HTR-8/SVneo (cell line): Measurements from ENCODE around the gene METTL18.
A peak's percentile ranks its signal among the peaks of the same experiment; 100 is the strongest.
"Not testable (repeated sequence)": the region's sequence is repeated elsewhere in the genome, so short reads cannot be mapped to it uniquely, and the experiment has no call there.

ENCODE experiments used
- DNase-seq: peaks from one replicate; pipeline ENCODE4 v3.0.0; 2011; ENCODE audit warnings: low spot score, mixed read lengths; ENCODE audit not compliant: insufficient read length
- FAIRE-seq: peaks from 2 replicates; lab custom pipeline; 2011; peaks lifted over from hg19 to GRCh38; lab: Jason Lieb, UNC

METTL18 gene

GRCh38 chr1:169794530-169795416 lies at the start of gene METTL18:
TSS of gene METTL18 (minus strand) at chr1:169794907. CDS start at chr1:169793695, 1,212 bp downstream.
- peak; percentile 86 for DNase-seq
- FAIRE-seq: peak; percentile 13

- no peak for DNase-seq
- FAIRE-seq: no peak
Observed at GRCh38 chr1:169838942-169839341, 44.2 kb upstream of the METTL18 start.

GRCh38 chr1:169836198-169836597 lies 41.5 kb upstream of the METTL18 start:
- no peak for DNase-seq
- no peak for FAIRE-seq

- no peak for FAIRE-seq
Observed at GRCh38 chr1:169835647-169836046, 40.9 kb upstream of the METTL18 start.

GRCh38 chr1:169834869-169835268 lies 40.2 kb upstream of the METTL18 start:
- FAIRE-seq (no peak), DNase-seq (no peak)

More at GRCh38 chr1:169835647-169836046, 40.9 kb upstream of the METTL18 start:
- DNase-seq: no peak

GRCh38 chr1:169833179-169833901 lies 38.6 kb upstream of the METTL18 start:
- no peak for FAIRE-seq
- DNase-seq: no peak

GRCh38 chr1:169829671-169830070 lies 35.0 kb upstream of the METTL18 start:
- no peak for DNase-seq
- FAIRE-seq: no peak

- no peak for DNase-seq
- FAIRE-seq: no peak
Observed at GRCh38 chr1:169824153-169824552, 29.4 kb upstream of the METTL18 start.

- FAIRE-seq (no peak), DNase-seq (no peak)
Observed at GRCh38 chr1:169821500-169821899, 26.8 kb upstream of the METTL18 start.

GRCh38 chr1:169816617-169817016 lies 21.9 kb upstream of the METTL18 start:
- no peak for DNase-seq
- no peak for FAIRE-seq

GRCh38 chr1:169814265-169814664 lies 19.6 kb upstream of the METTL18 start:
- FAIRE-seq (no peak), DNase-seq (no peak)

GRCh38 chr1:169812131-169812530 lies 17.4 kb upstream of the METTL18 start:
- no peak for FAIRE-seq
- no peak for DNase-seq

- not testable (repeated sequence) for FAIRE-seq, DNase-seq
Observed at GRCh38 chr1:169811418-169812035, 16.8 kb upstream of the METTL18 start.

GRCh38 chr1:169809370-169810095 lies 14.8 kb upstream of the METTL18 start:
- peak; percentile 28 for DNase-seq

GRCh38 chr1:169804941-169805340 lies 10.2 kb upstream of the METTL18 start:
- no peak for DNase-seq
- no peak for FAIRE-seq

More at GRCh38 chr1:169809370-169810095, 14.8 kb upstream of the METTL18 start:
- no peak for FAIRE-seq

GRCh38 chr1:169802888-169803287 lies 8.2 kb upstream of the METTL18 start:
- DNase-seq (no peak), FAIRE-seq (no peak)

- no peak for FAIRE-seq
Observed at GRCh38 chr1:169797281-169797680, 2.6 kb upstream of the METTL18 start.

GRCh38 chr1:169796274-169796810 lies 1.6 kb upstream of the METTL18 start:
- FAIRE-seq (no peak), DNase-seq (no peak)

More at GRCh38 chr1:169797281-169797680, 2.6 kb upstream of the METTL18 start:
- DNase-seq: no peak

- FAIRE-seq (no peak), DNase-seq (no peak)
Observed at GRCh38 chr1:169795687-169796086, 980 bp upstream of the METTL18 start.

- FAIRE-seq: no peak
Observed at GRCh38 chr1:169793730-169794129, 977 bp downstream of the METTL18 start.

More at GRCh38 chr1:169793730-169794129, 977 bp downstream of the METTL18 start:
- DNase-seq: no peak
